HG02642 (cell line): ENCODE data around the gene ITGAX.

Source experiments
- ATAC-seq: cut with Tn5 transposase; IDR thresholded peaks from one replicate; pipeline ENCODE4 v1.9.1; 2021; ENCODE audit warnings: mild to moderate bottlenecking; ENCODE audit not compliant: unreplicated experiment, poor library complexity

The ITGAX gene

GRCh38 chr16:31430380-31431052 is 75.5 kb downstream of the ITGAX start:
- no peak for ATAC-seq
